ENCODE measurements around the gene SEC23B.

- TF ChIP-seq, protein P1, sequence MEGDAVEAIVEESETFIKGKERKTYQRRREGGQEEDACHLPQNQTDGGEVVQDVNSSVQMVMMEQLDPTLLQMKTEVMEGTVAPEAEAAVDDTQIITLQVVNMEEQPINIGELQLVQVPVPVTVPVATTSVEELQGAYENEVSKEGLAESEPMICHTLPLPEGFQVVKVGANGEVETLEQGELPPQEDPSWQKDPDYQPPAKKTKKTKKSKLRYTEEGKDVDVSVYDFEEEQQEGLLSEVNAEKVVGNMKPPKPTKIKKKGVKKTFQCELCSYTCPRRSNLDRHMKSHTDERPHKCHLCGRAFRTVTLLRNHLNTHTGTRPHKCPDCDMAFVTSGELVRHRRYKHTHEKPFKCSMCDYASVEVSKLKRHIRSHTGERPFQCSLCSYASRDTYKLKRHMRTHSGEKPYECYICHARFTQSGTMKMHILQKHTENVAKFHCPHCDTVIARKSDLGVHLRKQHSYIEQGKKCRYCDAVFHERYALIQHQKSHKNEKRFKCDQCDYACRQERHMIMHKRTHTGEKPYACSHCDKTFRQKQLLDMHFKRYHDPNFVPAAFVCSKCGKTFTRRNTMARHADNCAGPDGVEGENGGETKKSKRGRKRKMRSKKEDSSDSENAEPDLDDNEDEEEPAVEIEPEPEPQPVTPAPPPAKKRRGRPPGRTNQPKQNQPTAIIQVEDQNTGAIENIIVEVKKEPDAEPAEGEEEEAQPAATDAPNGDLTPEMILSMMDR (IDR thresholded peaks at IDR 0.05), result no peak
- TF ChIP-seq POLR2A (IDR thresholded peaks at IDR 0.05), result no peak
Observed at GRCh38 chr20:18529041-18529440, 21.3 kb downstream of the SEC23B start.

All from uterus (tissue), 2 donors.